Lower leg skin (tissue), 3 donors: ENCODE measurements around the gene CCDC57.

Source experiments
- CTCF ChIP-seq, 3 donors: fragments of 450-650 bp; IDR thresholded peaks; one replicate each; pipeline ENCODE4 v1.5.1; 2016; ENCODE audit warnings: antibody characterized with exemption in 3 of 3, mild to moderate bottlenecking in 3 of 3, moderate library complexity in 2 of 3
- POLR2A ChIP-seq, 2 donors: fragments of 450-650 bp; IDR thresholded peaks; one replicate each; pipeline ENCODE4 v1.6.1; 2016 to 2017; ENCODE audit warnings: antibody characterized with exemption in 2 of 2, mild to moderate bottlenecking in 1 of 2, moderate library complexity in 1 of 2

GRCh38 chr17:82205720-82206508, 6.7 kb downstream of the CCDC57 start:
- TF ChIP-seq CTCF (IDR thresholded peaks at IDR 0.05), result peak in 1 of 3 donors; percentile 84
- TF ChIP-seq POLR2A (IDR thresholded peaks at IDR 0.05), result no peak
